Germinal center (tissue), 1 donor: ENCODE data around the gene SAMD11.

ENCODE experiments used
- DNase-seq: peaks from one replicate; pipeline ENCODE4 v3.0.0; 2012; ENCODE audit warnings: mixed read lengths, low spot score

SAMD11 gene

DNA sequence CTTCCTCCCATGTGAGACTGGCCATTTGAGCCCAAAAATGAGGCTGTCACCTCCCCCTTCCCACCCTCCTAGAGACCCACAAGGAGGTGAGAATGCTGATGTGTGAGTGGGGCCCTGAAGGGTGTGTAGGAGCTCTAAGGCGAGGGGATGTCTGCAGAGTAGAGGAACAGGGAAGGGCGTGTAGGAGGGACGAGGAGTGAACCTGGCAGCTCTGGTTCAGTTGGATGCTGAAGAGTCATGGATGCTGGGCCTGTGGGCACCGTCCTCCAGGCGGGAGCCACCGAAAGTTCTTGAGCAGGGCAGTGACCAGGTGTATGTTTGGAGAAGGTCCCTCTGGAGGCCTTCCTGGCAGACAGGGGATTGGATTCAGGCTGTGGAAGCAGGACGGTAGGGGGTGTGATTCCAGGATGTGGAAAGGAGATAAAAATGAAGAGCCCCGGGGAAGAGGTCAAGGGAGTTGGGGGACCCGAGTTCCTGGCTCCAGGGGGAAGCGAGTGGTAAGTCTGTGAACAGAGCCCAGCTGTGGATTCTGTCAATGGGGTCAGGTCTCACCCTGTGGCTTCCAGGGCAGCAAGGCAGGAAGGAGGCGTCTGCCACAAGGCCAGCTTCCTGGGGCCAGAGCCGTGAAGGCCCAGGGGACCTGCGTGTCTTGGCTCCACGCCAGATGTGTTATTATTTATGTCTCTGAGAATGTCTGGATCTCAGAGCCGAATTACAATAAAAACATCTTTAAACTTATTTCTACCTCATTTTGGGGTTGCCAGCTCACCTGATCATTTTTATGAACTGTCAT lies 7.9 kb downstream of the SAMD11 start:
- no peak for DNase-seq

DNA sequence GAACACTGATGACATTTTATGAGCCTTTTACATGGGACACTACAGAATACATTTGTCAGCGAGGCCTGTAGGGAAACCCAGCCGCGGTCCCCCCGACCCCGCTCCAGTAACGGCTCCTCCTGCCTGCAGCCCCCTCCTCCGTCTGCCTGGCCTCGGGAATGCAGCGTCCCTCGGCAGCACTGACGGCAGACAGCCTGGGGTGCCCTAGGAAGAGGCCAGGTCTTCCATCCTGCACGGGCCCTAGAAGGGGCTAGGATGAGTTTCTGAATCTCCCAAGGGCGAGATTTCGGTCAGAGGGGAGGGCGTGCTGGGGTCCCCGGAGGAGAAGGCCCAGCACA lies 8.4 kb downstream of the SAMD11 start:
- DNase-seq: no peak

DNA sequence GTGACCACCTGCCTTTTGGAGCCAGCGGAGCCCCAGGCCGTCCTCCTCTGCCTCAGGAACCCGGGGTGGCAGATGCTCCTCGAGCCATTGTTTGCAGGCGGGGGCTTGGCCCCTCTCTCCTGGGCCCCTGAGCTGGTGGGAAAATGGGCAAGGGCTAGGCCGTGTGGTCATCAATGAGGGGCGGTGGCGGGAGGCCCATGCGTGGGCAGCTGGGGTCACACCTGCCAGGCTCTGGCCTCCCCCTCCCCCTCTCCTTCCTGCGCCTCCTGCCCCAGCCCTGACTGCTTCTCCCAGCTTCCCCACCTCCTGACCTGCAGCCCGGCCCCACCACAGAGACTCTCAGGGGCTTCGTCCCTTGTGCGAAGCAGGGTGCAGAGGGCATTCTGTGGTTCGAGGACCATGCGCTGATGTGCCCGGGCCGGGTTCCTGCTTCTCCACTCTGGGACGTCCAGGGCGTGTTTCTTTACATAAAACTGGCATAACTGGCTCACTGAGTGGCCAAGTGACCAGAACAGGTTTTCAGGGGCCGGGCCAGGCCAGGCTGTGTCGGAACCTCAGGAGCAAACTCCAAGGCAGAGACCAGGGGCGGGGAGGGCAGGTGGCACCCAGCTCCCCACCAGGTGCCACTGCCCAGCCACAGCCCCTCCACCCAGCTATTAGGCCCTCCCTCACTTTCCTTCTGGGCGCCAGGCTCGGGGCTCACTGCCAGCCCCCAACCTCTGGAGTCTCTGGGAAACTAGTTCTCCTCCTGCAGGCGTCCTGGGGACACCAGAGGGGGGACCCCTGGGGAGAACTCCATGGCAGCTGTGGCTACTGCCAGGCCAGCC lies 9.3 kb downstream of the SAMD11 start:
- no peak for DNase-seq

DNA sequence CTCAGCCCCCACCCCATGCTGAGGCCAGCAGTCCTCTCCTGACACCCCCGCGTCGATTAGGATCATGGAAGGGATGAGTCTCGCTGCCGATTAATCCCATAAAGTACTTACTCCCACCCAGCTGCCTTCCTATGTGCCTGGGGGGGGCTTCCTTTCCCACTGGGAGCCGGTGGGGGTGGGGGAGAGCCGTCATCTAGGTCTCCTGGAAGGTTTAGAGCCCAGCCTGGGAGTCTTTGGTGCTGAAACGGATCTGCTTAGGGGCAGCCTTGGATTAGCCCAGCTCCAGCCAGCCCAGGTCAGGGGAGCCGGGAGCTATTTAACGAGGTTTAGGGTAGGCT lies 9.8 kb downstream of the SAMD11 start:
- no peak for DNase-seq

DNA sequence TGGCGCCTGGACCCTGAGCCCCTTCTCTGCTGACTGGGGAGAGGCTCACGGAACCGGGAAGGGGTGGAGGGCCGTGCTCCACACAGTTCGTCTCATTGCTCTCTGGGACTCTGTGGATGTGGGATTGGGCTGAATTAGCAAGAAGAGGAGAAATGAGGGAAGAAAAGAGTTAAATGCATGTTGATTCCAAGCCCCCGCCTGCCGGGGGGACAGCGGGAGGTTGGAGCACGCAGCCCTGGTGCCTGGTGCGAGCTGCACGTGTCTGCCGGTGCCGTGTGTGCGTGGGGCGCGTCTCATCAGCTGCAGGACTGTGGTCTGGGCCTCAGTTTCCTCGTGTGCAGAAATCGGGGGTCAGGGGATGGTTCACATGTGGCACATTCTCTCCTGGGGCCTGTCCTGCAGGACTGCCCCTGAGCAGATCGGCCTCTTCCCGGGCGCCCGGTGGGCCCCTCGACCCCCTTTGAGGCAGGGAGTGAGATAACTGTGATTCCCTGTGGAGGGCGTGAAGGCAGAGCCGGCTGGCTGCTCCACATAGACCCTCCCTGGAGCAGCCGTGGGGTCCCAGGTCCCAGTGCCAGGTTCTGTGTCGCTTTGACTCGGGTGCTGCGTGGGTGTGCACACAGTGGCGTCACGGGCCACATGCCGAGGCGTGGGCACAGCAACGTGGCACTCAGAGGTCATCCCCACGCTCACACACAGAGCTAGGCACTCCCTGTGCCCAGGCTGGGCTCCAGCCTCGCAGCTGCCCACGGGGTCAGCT lies 11.4 kb downstream of the SAMD11 start:
- DNase-seq: no peak

DNA sequence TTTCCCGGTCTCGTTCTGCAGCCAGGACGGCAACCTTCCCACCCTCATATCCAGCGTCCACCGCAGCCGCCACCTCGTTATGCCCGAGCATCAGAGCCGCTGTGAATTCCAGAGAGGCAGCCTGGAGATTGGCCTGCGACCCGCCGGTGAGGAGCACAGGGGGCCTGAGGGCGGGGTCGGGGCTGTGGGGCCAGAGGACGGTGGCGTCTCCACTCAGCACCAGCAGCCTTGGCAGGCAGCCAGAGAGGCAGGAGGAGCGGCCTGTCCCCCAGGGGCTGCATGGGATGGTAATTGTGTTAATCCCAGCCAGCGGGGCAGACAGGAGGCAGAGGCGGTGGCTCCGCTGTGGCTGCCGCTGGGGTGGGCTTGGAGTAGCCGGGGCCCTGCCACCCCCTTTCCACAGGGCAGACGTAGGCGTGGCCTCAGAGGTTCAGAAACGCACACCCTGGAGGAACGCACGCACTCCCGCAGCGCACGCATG lies 12.1 kb downstream of the SAMD11 start:
- no peak for DNase-seq

DNA sequence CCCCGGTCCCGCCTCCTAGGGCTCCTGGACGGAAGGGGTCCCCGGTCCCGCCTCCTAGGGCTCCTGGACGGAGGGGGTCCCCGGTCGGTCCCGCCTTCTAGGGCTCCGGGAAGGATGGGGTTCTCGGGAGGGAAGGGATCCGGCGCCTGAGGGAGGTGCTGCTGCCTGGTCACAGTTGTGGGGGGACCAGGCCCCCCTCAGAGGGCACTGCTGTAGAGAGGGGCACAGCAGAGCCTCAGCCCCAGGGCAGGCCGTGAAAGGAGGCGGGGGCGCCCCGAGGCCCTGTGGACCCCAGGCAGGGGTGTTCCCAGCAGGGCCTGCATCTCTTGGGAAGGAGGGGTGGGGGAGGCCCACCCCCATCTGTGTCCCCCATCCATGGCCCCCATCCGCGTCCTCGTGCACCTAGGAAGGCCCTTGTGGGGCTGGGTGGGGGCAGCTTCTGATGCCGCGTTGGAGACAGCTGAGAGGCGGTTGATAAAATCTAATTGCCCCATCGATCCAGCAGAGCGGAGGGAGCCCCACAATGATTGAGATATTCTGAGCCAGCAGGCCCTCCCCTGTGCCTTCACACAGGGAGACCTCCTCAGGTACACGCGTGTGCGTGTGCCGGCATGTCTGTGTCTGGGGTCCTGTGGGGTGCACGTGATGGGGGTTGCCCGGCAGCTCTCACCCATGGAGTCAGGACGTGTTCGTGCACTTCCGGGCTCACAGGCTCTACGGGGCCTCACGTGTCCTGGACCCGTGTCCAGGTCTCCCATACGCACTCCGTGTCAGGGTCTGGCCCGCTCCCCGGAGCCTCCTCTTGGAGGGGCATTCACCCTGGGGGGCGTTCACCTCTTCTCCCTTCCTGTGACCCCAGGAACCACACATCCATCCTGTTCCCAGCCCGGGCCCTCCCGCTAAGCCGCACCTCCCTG lies 12.9 kb downstream of the SAMD11 start:
- DNase-seq: no peak

DNA sequence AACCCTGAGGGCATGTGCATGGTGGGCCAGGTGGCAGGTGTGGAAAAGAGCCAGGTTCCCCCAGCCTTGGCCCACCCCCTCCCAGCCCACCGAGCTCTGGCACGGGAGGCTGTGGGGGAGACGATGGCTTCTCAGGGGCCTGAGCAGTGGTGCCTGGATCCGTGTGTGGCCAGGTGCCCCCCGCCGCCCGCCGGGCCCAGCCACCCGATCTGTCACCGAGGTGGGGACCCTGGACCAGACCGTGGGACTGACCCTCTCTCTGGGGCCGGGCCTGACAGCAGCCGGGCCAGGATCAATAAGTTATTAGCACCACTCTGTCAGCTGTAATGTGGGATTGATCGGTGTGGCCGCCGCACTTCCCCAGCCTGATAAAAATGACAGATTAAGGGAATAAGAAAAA lies 13.8 kb downstream of the SAMD11 start:
- no peak for DNase-seq

DNA sequence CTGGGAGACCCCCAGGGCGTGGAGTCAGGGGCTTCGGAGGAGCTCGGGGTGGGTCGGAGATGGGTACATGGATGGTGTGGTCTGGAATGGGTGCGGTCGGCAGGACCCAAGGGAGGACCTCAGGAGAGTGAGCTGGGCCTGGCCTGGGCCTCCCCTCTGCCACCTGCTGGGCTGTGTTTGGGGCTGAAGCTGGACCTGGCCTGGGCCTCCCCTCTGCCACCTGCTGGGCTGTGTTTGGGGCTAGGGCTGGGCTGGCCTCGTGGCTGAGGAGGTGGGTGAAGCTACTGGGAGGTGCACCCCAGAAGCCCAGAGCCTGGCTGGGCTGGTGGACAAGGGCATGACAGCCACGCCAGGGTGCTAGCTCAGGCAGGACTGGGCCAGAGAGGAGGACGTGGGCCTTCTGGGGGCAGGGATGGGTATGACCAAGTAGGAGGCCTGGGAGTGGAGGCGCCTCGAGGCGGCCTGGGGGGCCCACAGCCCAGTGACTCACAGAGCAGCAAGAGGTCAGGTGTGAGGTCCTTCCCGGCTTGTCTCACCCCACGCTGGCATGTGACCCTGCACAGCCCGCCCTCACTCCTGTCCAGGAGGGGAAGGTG lies 14.5 kb downstream of the SAMD11 start:
- DNase-seq: no peak

DNA sequence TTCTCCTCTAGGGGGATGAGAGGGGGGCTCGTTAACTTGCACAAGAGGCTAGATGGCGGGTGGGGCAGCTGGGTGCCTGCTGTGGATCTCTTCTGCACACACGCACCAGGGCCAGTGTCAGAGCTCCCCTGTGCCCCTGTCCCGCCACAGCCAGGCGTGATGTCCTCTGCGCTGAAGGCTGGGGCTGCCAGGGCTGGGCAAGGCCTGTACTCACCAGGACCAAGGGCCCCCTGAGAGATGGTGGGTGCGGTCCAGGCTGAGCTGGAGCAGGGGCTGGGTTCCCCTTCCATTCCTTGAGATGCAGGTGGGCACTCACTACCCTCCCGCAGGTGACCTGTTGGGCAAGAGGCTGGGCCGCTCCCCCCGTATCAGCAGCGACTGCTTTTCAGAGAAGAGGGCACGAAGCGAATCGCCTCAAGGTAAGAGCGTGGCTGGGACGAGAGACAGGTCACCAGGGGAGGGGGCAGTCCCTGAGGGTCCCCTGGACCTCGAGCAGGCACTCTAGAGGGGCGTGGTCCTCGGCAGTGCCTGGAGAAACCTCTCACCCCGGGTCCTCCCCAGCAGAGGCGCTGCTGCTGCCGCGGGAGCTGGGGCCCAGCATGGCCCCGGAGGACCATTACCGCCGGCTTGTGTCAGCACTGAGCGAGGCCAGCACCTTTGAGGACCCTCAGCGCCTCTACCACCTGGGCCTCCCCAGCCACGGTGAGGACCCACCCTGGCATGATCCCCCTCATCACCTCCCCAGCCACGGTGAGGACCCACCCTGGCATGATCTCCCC lies 15.2 kb downstream of the SAMD11 start:
- DNase-seq: no peak

DNA sequence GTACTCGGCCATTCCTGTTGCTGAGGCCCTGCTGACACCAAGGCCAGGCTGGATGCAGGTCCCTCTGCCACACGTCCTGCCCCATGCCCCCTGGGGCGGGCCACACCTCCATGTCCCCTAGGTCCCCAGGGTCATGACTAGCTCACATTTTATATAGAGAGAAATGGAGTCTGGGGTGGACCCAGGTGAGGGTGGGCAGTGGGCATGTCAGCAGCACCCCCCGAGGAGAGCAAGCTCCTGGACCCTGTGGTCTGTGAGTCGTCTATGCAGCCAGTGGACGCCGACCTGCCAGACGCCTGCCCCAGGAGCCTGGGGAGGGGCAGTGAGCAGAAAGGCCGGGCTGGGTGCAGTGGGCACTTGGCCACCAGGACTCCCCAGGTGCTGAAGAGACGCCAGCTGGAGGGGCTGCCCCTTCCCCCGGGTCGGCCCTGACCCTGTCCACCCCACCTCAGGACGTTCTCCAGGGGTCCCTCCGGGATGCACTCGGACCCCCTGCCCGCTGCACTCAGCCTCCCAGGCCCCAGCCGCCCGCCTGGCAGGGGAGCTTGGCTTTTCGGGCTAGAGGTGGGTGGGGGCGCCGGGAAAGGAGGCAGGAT lies 15.9 kb downstream of the SAMD11 start:
- DNase-seq: no peak

DNA sequence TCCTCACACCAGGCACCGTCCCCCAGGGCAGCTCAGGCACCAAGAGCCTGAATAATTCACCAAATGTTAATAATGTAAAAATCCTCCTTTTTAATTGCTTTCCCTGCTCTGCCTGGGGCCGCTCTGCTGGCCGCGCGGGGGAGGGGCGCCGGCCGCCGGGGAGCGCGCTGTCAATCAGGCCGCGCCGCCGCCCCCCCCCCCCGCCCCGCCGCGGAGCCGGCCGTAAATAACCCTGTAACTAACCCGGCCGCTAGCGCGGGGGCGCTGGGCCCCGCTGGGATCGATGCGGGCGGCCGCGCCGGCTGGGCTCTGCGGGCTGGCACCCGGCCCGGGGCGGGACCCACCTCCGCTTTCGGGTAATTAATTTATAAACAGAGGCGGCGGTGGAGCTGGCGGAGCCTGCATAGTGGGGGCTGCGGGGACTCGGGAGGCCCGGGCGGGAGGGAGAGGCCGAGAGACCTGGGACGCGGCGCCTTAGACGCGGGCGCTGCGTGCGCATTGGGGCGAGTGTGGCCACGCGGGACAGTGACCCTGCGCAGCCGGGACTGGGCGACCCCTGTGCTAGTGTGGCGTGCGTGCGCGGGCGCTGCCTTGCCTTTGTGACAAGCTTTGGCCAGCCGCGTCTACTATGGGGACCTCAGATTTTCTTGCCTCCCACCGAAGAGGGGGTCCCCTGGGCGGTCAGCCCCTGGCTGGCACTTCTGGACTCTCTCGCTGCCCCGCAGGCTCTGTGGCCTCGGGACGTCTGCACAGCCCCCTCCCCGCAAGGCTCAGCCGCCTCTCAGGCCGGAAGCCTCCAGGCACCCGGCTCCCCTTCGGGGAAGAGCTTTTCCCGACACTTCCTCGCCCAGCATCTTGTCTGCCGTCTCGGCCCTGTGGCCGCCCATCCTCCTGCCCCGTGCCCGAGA lies 16.6 kb downstream of the SAMD11 start:
- DNase-seq: peak; percentile 49

DNA sequence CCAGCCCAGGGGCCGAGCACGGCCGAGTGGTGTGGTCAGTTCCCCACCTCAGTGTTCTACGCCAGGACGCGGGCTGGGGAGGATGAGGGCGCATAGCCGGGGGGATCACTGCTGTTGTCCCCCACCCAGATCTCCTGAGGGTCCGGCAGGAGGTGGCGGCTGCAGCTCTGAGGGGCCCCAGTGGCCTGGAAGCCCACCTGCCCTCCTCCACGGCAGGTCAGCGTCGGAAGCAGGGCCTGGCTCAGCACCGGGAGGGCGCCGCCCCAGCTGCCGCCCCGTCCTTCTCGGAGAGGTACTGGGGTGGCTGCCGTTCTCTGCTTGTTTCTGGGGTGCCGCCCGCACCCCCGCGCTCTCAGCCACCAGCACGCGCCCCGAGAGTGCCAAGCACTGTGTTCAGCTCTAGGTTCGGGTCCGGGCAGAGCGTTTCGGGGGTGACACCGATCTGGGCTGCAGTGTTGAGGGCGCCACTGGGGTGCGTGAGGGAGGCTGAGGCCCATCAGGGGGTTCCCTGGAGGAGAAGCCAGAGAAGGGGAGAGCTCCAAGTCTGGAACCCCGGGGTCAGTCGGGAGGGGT lies 17.4 kb downstream of the SAMD11 start:
- DNase-seq: no peak

DNA sequence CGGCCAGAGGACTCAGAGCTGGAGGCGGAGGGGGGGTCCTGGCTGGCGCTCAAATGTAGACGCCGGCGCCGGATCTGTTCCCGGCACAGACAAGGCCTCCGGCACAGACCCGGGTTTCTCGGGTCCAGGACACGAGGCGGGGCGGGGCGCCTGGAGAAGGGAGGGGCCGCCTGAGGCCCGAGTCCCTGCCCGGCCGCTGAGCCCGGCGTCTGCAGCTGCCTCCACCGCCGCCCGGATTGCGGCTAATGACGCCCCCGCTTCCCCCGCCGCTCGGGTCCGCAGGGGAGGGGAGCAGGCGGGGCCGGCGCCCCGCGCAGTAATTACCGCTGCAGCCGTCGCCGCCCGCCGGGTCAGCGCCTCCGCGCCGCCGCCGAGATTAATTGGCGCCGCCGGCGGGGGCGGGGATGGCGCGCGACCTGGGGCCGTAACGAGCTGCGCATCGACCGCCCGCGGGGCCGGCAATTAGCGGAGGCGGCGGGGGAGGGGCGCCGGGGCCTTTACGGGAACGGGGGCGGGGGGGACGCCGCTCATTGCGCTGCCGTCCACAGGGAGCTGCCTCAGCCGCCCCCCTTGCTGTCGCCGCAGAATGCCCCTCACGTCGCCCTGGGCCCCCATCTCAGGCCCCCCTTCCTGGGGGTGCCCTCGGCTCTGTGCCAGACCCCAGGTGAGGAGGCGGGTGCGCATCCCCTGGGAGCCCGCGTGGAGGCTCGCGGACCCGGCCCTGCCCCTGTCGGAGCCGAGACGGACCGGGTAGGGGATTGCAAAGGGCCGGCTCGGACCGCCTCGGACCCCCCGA lies 18.1 kb downstream of the SAMD11 start:
- DNase-seq: peak; percentile 48

DNA sequence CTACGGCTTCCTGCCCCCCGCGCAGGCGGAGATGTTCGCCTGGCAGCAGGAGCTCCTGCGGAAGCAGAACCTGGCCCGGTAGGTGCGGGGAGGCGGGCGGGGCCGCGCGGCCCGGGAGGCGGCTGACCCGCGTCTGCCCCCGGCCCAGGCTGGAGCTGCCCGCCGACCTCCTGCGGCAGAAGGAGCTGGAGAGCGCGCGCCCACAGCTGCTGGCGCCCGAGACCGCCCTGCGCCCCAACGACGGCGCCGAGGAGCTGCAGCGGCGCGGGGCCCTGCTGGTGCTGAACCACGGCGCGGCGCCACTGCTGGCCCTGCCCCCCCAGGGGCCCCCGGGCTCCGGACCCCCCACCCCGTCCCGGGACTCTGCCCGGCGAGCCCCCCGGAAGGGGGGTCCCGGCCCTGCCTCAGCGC lies 18.7 kb downstream of the SAMD11 start:
- DNase-seq: no peak

DNA sequence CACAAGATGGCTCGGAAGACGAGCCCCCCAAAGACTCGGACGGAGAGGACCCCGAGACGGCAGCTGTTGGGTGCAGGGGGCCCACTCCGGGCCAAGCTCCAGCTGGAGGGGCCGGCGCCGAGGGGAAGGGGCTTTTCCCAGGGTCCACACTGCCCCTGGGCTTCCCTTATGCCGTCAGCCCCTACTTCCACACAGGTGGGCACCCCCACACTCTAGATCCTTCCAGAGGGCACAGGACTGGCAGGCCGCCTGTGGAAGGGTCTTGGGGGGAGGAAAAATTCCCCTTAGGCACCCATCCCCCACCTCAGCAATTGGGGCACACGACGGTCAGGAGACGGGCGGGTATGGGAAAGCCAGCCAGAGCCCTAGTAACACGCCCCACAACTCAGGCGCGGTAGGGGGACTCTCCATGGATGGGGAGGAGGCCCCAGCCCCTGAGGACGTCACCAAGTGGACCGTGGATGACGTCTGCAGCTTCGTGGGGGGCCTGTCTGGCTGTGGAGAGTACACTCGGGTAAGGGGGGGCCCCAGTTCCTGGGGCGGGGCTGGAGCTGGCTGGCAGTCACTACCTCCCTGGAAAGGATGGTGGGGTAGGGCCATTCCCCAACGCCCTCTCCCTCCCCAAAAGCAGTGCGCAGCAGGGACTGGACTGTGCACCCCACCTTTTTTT lies 19.3 kb downstream of the SAMD11 start:
- DNase-seq: no peak
